ENCODE data around the gene TASOR2.

Gene TASOR2

GRCh38 chr10:5681930-5682329 is 2.7 kb upstream of the TASOR2 start:
- H3K36me3 ChIP-seq: no peaks in the 10 kb centered on the region
- H3K4me1 ChIP-seq: peaks cover 0 to 18% (median 3%) of the 10 kb centered on the region in 4 donors
- no peak for DNase-seq
- H3K4me3 ChIP-seq: no peak overlapping the region
- H3K9me3 ChIP-seq: no peaks in the 10 kb centered on the region
- TF ChIP-seq, protein P1, sequence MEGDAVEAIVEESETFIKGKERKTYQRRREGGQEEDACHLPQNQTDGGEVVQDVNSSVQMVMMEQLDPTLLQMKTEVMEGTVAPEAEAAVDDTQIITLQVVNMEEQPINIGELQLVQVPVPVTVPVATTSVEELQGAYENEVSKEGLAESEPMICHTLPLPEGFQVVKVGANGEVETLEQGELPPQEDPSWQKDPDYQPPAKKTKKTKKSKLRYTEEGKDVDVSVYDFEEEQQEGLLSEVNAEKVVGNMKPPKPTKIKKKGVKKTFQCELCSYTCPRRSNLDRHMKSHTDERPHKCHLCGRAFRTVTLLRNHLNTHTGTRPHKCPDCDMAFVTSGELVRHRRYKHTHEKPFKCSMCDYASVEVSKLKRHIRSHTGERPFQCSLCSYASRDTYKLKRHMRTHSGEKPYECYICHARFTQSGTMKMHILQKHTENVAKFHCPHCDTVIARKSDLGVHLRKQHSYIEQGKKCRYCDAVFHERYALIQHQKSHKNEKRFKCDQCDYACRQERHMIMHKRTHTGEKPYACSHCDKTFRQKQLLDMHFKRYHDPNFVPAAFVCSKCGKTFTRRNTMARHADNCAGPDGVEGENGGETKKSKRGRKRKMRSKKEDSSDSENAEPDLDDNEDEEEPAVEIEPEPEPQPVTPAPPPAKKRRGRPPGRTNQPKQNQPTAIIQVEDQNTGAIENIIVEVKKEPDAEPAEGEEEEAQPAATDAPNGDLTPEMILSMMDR (IDR thresholded peaks at IDR 0.05): no peak
- peaks cover 0 to 3% of the 10 kb centered on the region in 2 donors for H3K27me3 ChIP-seq
- intact Hi-C loops (cut with DNase I; ENCODE audit: low total_unique reads): loop anchor here (10.0 kb wide), 2 partner anchors 193 to 237 kb away; no protein-coding TSS in a partner anchor
- H3K27ac ChIP-seq: no peak overlapping the region

- H3K27ac ChIP-seq: no peak overlapping the region
- peaks cover 0 to 3% of the 10 kb centered on the region in 2 donors for H3K27me3 ChIP-seq
- intact Hi-C loops (cut with DNase I; ENCODE audit: low total_unique reads): loop anchor here (10.0 kb wide), 2 partner anchors 192 to 238 kb away; no protein-coding TSS in a partner anchor
- no peaks in the 10 kb centered on the region for H3K9me3 ChIP-seq
- no peak overlapping the region for H3K4me3 ChIP-seq
- no peaks in the 10 kb centered on the region for H3K36me3 ChIP-seq
- TF ChIP-seq, protein P1 (IDR thresholded peaks at IDR 0.05): no peak
- no peak for DNase-seq
- H3K4me1 ChIP-seq: peaks cover 0 to 26% (median 6%) of the 10 kb centered on the region in 4 donors
Measured at GRCh38 chr10:5683065-5683464, 1.6 kb upstream of the TASOR2 start.

DNA sequence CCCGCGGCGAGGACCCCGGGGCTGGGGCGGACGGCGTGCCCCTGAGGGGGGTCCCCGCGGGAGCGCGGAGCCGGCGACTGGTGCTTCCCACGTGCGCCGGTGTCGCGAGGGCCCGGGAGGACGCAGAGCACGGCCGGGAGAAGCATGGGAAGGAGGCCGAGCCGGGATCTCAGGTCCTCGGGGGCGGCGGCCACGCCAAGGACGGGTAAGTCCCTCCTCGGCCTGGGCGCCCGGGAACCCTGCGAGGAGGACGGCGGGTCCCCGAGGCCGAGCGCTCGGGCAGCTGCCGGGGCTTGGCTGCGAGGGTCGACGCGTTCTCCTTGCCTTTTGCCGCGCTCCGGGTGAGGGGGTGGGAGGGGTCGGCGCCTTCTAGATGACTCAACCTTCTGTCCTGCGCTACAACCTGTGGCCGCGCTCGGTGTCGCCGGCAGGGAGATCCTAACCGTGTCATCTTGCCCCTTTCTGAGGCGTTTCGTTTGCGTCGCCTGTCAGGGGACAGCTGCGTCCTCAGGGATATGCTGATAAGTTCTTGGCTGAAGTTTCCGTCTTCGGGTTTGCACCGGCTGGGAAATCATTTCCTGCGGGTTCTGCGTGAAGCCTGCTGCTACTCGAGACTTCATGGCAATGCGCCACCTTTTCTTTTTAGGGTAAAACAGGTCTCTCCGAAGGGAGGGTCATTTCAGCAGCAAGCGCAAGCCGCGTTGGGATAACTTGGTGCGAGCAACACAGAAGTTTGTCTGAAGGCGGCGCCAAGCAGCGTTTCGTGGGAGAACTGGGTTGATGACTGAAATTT is 529 bp downstream of the TASOR2 start:
- intact Hi-C loops (cut with DNase I; ENCODE audit: low total_unique reads): loop anchor here (10.0 kb wide), 2 partner anchors 190 to 240 kb away; no protein-coding TSS in a partner anchor
- Histone ChIP-seq H3K4me1 (peaks cover 0 to 26% (median 12%) of the 10 kb centered on the region in 4 donors), H3K27me3 (no peaks in the 10 kb centered on the region), H3K4me3 (peak overlapping the region; percentile 92 to 93), H3K27ac (peak overlapping the region; percentile 78 to 80), H3K36me3 (no peaks in the 10 kb centered on the region), H3K9me3 (no peaks in the 10 kb centered on the region)
- DNase-seq: peak; percentile 78 to 80
- TF ChIP-seq, protein P1 (IDR thresholded peaks at IDR 0.05): peak; percentile 16 to 31

- TF ChIP-seq, protein P1 (IDR thresholded peaks at IDR 0.05): no peak
- Histone ChIP-seq H3K4me3 (peak overlapping the region; percentile 92 to 93), H3K27ac (peak overlapping the region; percentile 78 to 80), H3K36me3 (no peaks in the 10 kb centered on the region), H3K4me1 (peaks cover 0 to 26% (median 12%) of the 10 kb centered on the region in 4 donors), H3K27me3 (no peaks in the 10 kb centered on the region), H3K9me3 (no peaks in the 10 kb centered on the region)
- no peak for DNase-seq
- intact Hi-C loops (cut with DNase I; ENCODE audit: low total_unique reads): loop anchor here (10.0 kb wide), 2 partner anchors 189 to 241 kb away; no protein-coding TSS in a partner anchor
Measured at GRCh38 chr10:5685764-5686240, 1.2 kb downstream of the TASOR2 start.

- TF ChIP-seq, protein P1 (IDR thresholded peaks at IDR 0.05): no peak
- DNase-seq: no peak
- Histone ChIP-seq H3K27me3 (no peaks in the 10 kb centered on the region), H3K4me3 (no peak overlapping the region), H3K36me3 (no peaks in the 10 kb centered on the region), H3K9me3 (no peaks in the 10 kb centered on the region), H3K27ac (no peak overlapping the region), H3K4me1 (peaks cover 0 to 46% (median 23%) of the 10 kb centered on the region in 4 donors)
- intact Hi-C loops (cut with DNase I; ENCODE audit: low total_unique reads): loop anchor here (10.0 kb wide), 2 partner anchors 186 to 244 kb away; no protein-coding TSS in a partner anchor
Measured at GRCh38 chr10:5688587-5688986, 3.9 kb downstream of the TASOR2 start.
